GM18861 (cell line): ENCODE measurements around the gene ETS1.

Experiments used
- ATAC-seq: cut with Tn5 transposase; IDR thresholded peaks from one replicate; pipeline ENCODE4 v1.9.1; 2021; ENCODE audit not compliant: unreplicated experiment

ETS1 gene

GRCh38 chr11:128520888-128521681 is 66.3 kb downstream of the ETS1 start:
- ATAC-seq, result no peak

GRCh38 chr11:128520206-128520887 is 67.0 kb downstream of the ETS1 start:
- ATAC-seq, result no peak

- peak; percentile 27 for ATAC-seq
Observed at GRCh38 chr11:128519338-128519737, 68.0 kb downstream of the ETS1 start.

DNA sequence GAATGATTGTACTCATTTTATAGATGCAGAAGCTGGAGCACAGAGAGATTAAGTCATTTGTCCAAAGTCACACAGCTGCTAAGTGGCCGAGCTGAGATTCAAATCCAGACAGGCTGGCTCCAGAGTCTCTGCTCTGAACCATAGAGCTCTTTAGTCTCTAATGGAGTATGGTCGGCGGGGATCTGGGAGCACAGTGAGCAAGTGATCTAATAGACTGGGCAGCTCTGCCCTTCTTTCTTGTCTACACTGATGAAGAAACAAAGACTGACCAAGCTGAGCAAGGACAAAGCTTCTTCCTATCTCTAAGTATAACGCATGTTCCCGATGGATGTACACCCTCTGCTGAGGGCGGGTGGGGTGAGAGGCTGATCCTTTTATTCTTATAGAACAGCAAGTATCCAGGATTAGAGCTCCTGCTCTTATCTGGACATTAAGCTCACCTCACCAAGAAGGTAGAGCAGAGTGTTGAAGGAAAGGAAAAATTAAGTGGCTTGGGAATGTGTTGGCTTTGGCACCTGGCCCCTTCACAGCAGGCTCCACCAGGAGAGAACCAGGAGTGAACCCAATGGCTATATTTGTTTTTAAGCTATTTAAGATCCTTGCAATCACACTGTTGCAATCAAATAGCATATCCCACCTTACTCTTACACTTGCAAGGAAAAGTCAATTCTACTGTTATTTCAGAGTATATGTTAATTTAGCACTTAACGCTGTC is 68.7 kb downstream of the ETS1 start:
- ATAC-seq, result no peak

GRCh38 chr11:128517451-128518230 is 69.7 kb downstream of the ETS1 start:
- no peak for ATAC-seq

DNA sequence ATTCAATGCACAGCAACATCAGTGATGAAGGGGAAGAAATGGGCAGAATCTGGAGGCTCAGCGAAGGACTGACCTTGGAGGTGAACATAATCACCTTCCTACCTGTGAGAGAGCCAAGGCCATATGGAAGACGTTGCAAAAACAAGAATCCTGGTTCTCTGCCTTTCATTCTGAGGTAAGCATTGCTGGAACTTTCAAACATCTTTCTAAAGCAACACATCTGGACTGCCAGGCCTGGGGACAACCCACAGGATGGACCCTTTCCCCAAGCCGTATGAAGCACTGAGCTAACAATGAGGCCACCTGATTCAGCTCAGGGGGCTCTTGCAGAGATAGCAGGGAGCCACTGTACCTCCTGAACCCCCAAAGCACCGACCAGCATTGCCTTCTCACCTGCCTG is 70.5 kb downstream of the ETS1 start:
- ATAC-seq, result no peak

DNA sequence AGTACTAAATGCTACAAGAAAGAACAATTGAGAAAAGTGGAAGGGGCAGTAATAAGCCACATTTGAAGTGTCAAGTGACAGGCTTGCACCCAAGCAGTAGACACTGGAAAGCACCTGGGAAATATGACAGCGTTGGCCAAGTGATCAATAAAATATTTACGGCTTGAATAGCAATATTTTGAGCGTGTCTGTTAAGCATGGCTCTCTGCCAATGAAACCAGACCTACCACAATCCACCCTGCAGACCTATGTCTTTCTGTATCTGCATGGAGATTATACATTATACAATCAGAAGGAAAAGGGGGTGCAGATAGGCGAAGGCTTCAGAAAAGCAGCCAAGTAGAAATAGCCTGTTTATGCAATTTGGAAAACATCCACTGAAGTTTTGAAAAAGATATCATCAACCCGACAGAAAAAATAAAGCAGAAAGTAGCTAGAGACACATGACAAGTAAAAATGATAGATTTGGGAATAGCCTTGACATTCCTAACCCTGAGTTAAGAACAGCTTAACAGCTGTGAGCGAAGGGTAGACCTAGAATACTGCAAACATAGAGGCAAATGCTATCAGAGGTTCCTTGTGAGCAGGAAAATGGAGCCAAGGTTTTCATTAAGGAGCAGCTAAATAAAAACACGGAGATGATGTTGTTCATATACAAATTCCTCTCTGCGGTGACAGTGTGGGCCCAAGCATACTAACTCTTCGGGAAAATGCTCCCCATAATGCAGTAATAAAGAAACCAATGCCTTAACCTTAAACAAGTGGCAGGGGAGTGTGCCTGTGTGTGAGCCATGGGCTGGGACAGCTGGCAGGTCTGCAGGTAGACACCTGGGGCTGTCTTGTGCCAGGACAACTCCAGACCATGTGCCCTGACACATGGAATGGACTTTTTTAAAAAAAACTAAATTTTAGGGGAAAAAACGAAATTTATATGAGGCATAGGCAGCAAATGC is 71.3 kb downstream of the ETS1 start:
- ATAC-seq, result no peak

DNA sequence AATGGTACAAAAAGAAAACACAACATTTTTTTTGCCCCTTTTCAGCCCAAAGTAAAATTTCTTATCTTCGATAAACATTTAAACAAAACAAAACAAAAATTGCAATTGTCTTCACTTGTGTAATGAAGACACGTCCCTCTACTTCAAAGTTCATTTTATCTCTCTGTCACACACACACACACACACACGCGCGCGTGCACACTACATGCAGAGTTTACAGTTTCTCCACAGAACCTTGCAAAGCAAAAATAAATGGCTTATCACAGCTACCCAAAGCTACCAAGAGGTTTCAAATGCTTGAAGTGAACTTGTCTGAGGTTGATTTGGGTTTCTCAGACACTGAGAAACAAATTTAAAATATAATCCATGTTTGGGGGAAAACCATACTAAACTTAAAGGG is 72.3 kb downstream of the ETS1 start:
- no peak for ATAC-seq

DNA sequence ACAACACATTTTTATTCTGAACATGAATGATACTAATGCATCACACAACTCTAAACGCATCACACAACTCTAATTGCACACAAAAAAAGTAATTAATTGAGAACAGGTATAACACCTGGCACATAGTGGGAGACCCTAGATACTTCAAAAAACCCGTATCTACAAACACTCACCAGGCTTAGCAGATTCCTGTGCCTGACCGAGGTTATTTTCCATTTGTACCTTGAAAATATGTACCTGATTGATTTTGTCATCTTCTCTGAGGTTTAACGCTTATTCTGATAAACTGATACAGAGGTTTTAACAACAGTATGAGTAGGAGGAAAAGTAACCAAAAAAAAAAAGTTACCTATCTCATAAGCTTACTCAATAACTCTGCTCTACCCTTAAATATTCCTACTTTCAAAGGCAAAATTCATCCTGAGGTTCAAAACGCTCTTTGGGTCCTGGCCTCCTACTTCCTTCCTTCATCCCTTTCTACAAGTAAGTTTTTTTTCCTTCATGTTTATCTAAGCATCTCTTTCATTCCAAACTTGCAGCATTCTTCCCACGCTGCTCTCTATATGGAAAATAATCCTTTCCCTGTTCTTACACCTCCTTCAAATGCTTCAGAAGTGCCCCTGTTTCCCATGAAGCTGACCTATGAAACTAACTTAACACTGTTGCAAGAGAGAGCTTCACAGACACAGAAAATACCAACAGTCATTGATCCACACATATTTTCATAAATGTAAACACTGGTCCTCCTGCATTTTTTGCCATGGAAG is 73.3 kb downstream of the ETS1 start:
- ATAC-seq, result no peak

DNA sequence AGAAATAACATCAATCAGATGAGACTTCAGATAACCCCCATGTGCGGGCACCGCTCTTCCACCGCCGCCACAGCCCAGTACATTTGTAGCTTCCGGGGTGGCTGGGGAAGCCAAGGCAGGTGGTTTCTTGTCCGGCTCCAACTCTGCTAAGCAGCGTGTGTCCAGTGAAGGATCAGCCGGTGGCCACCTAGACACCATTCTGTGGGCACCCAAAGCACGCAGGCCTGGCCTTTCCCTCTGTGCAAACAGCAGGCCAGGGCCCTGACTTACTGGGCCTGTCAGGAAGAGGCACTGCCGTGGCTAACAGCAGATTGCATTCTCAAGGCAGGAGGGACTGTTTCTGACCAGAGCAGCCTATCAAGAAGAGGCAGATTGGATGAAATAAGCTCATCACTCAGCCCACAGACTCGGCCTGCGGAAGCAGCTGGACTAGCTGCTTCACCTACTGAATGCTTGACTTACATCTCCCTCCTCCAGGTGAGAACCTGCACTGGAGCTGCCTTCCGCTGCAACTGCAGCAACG is 74.8 kb downstream of the ETS1 start:
- ATAC-seq, result no peak

GRCh38 chr11:128511712-128512111 is 75.6 kb downstream of the ETS1 start:
- ATAC-seq, result no peak

GRCh38 chr11:128509621-128510389 is 77.6 kb downstream of the ETS1 start:
- ATAC-seq, result no peak

- ATAC-seq, result no peak
Observed at GRCh38 chr11:128508770-128509510, 78.4 kb downstream of the ETS1 start.

DNA sequence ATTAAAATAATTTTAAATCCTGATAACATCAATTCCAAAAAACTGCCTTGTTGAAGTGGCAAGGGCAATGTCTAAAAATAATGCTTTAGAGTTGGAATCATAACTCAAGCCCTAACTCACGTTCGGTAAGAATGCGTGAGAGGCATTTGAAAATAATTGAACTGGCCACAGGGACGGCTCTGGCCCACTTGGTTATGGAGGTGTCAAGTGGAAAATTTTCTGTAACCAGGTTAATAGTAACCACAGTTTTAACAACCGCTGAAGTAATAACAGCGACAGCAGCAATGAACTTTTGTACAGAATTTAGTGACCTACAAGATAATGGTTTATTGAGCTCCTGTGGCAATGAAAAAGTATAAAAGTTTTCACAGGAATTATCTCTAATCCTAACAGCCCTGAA is 79.4 kb downstream of the ETS1 start:
- no peak for ATAC-seq

DNA sequence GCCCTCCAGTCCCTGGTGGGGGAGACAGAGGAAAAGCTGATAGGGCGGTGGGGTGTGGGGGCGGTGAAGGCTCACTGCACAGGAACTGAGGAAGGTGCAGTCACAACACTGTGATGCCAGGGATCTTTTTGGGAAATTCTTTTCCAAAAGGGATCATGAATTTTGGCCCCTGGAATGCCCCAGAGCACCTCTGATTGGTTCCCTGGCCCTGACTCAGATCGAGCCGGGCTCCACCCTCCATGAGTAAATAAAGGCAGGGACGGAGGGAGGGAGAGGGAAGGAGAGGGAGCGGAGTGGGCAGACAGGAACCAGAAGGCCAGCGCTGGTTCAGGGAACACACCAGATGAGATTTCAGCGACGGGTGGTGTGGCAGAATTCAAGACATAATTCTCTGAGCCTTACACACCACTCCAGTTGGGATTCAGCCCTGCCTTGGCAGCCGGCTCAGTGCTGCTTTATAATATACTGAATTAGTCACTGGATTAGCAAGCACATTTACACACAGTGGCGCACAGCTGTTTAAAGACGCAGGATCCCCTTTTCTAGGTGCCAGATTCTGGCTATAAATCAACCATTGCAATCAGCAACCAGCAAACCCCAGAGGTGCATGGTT is 80.3 kb downstream of the ETS1 start:
- ATAC-seq, result no peak

GRCh38 chr11:128506356-128506755 is 81.0 kb downstream of the ETS1 start:
- ATAC-seq, result no peak

GRCh38 chr11:128505449-128506065 is 81.8 kb downstream of the ETS1 start:
- no peak for ATAC-seq
